ENCODE measurements around the gene SPIB. TPM values are rescaled to one million over a fixed set of nuclear protein-coding genes. Genes with fewer than 3 reads are reported as not detected.

The SPIB gene
- total RNA-seq, 4 donors from 2014 or later, result not detected

DNA sequence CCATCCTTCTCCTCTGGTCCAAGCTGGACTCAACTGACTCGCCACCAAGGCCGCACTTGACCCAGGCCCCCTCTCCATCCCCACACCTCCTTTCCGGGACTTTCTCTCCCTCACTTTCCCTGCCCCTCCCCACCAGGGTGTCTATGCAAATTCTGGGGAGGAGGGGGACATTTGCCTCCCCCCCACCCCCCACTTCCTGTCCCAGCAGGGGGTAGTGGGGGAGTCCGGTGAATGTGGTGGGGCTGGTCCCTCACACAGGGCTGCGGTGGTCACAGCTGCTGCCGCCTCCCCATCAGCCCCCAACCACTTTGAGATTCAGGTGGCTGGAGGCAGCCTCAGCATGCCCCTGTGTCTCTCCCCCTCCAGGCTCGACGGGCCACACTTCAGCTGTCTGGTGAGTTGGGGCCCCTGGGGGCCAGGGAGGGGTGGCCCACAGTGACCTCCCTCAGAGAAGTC lies 870 bp downstream of the SPIB start:
- intact Hi-C loops (cut with DNase I; ENCODE audit: low total_unique reads), result no loop called here
- H3K4me3 ChIP-seq (ENCODE audit: low read depth, poor library complexity, severe bottlenecking), result no peak overlapping the region
- DNase-seq (ENCODE audit: low spot score in 2 of 2), result no peak
- no peak for TF ChIP-seq POLR2A (IDR thresholded peaks at IDR 0.05)
- TF ChIP-seq, protein P1, sequence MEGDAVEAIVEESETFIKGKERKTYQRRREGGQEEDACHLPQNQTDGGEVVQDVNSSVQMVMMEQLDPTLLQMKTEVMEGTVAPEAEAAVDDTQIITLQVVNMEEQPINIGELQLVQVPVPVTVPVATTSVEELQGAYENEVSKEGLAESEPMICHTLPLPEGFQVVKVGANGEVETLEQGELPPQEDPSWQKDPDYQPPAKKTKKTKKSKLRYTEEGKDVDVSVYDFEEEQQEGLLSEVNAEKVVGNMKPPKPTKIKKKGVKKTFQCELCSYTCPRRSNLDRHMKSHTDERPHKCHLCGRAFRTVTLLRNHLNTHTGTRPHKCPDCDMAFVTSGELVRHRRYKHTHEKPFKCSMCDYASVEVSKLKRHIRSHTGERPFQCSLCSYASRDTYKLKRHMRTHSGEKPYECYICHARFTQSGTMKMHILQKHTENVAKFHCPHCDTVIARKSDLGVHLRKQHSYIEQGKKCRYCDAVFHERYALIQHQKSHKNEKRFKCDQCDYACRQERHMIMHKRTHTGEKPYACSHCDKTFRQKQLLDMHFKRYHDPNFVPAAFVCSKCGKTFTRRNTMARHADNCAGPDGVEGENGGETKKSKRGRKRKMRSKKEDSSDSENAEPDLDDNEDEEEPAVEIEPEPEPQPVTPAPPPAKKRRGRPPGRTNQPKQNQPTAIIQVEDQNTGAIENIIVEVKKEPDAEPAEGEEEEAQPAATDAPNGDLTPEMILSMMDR (IDR thresholded peaks at IDR 0.05), result no peak
- WGBS, 2 donors, result 16 to 17% methylated on average over 8 of the region's 8 CpGs

DNA sequence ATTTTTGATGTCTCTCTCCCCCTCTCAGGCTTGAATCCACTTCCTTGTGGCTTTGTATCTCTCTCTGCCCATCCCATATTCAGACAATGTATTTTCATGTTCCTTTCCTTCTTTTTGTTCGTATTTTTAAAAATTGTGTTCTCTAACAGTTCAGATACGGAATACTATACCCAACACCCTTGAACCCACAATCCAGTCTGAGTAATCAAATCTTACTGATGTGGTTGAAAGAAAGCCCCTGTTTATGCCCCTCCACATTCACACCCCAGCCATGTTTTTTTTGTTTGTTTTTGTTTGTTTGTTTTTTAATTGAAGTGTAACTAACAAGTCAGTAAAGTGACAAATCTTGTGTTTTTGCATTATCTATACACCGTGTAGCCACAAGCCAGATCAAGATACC lies 1.4 kb downstream of the SPIB start:
- no peak overlapping the region for H3K4me3 ChIP-seq (ENCODE audit: low read depth, poor library complexity, severe bottlenecking)
- no peak for DNase-seq (ENCODE audit: low spot score in 2 of 2)
- TF ChIP-seq POLR2A (IDR thresholded peaks at IDR 0.05), result no peak
- TF ChIP-seq, protein P1 (IDR thresholded peaks at IDR 0.05), result no peak
- intact Hi-C loops (cut with DNase I; ENCODE audit: low total_unique reads), result no loop called here
- 35 to 45% methylated on average over 3 of the region's 3 CpGs for WGBS, 2 donors

DNA sequence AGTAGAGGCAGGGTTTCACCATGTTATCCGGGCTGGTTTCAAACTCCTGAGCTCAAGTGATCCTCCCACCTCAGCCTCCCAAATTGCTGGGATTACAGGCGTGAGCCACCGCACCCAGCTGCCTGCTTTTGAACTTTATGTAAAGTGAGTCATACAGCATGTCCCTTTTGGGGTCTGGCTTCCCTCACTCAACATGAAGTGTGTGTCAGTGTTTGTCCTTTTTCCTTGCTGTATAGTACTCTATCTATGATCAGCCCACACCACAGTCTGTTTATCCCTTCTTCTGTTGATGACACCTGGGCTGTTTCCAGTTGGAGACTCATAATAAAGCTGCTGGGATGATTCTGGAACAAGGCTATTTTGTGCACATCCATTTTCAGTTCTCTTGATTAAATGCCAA lies 2.1 kb downstream of the SPIB start:
- no peak overlapping the region for H3K4me3 ChIP-seq (ENCODE audit: low read depth, poor library complexity, severe bottlenecking)
- intact Hi-C loops (cut with DNase I; ENCODE audit: low total_unique reads), result no loop called here
- 70 to 74% methylated on average over 3 of the region's 3 CpGs for WGBS, 2 donors
- TF ChIP-seq POLR2A (IDR thresholded peaks at IDR 0.05), result no peak
- TF ChIP-seq, protein P1 (IDR thresholded peaks at IDR 0.05), result no peak
- no peak for DNase-seq (ENCODE audit: low spot score in 2 of 2)

DNA sequence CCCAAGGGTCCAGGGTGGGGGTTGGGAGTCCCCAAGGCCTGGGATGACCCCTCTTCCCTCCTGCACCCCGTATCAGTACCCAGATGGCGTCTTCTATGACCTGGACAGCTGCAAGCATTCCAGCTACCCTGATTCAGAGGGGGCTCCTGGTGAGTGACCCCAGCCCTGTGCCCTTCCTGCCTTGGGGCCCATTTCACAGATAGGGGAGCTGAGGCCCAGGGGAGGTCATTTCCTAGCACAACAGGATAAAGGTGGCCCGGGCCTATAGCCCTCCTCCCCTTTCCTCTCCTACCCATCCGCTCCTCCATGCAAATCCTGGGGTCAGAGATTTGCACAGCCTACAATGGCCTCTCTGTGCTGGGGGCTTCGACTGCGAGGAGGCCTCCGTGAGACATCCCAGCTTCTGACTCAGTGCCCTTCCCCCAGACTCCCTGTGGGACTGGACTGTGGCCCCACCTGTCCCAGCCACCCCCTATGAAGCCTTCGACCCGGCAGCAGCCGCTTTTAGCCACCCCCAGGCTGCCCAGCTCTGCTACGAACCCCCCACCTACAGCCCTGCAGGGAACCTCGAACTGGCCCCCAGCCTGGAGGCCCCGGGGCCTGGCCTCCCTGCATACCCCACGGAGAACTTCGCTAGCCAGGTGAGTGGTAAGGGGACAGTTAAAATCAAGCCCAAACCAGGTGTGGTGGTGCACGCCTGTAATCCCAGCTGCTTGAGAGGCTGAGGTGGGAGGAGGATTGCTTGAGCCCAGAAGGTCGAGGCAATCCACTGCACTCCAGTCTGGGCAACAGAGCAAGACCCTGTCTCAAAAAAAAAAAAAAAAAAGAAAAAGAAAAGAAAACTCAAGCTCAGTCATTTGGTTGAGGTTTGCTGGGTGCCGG lies 3.9 kb downstream of the SPIB start:
- H3K4me3 ChIP-seq (ENCODE audit: low read depth, poor library complexity, severe bottlenecking), result no peak overlapping the region
- 80 to 84% methylated on average over 15 to 18 of the region's 18 CpGs for WGBS, 2 donors
- intact Hi-C loops (cut with DNase I; ENCODE audit: low total_unique reads), result no loop called here
- no peak for DNase-seq (ENCODE audit: low spot score in 2 of 2)
- TF ChIP-seq POLR2A (IDR thresholded peaks at IDR 0.05), result no peak
- TF ChIP-seq, protein P1 (IDR thresholded peaks at IDR 0.05), result no peak

DNA sequence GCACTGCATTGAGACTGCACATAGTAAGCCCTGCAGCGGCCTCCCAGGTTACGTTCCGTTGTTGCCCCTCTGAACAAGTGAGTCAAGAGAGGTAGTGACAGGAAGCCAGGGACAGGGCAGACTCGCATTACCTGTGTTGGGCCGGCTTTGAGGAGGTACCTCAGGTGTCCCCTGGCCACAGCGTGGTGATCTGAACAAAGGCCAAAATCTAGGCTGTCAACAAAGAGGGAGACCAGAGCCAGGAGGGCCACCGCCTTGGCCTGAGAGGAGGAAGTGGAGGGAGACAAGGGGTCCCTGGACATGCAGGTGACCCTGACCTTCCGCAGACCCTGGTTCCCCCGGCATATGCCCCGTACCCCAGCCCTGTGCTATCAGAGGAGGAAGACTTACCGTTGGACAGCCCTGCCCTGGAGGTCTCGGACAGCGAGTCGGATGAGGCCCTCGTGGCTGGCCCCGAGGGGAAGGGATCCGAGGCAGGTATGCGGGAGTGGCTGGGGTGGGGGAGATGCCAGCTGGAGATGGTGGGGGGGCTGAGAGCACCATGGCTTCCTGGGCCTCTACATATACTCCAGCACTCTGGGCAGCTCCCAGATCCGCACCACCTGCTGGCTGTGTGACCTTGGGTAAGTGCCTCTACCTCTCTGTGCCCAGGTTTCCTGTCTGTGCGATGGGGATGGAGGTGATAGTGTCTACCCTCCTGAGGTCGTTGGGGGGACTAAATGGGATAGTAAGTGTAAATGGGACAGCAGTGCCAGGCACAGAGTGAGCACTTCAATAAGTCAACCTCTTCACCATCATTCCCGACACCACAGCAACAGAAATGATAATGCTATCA lies 4.8 kb downstream of the SPIB start:
- no peak for DNase-seq (ENCODE audit: low spot score in 2 of 2)
- no peak for TF ChIP-seq POLR2A (IDR thresholded peaks at IDR 0.05)
- TF ChIP-seq, protein P1 (IDR thresholded peaks at IDR 0.05), result no peak
- intact Hi-C loops (cut with DNase I; ENCODE audit: low total_unique reads), result no loop called here
- 78 to 79% methylated on average over 16 to 22 of the region's 22 CpGs for WGBS, 2 donors
- no peak overlapping the region for H3K4me3 ChIP-seq (ENCODE audit: low read depth, poor library complexity, severe bottlenecking)
